ENCODE results near the gene SMARCD1.

SMARCD1 gene

GRCh38 chr12:50084775-50085614, at the start of gene SMARCD1:
Gene SMARCD1 (plus strand): TSS chr12:50085342. CDS start chr12:50085370, 28 bp downstream.
- peak; percentile 67 to 85 (median 76) for DNase-seq (ENCODE audit: low read depth in 2 of 3, low spot score in 1 of 3)

GRCh38 chr12:50038336-50038735, 46.8 kb upstream of the SMARCD1 start:
- DNase-seq (ENCODE audit: low read depth in 2 of 3, low spot score in 1 of 3) = no peak

GRCh38 chr12:50039151-50039835, 45.8 kb upstream of the SMARCD1 start:
- DNase-seq (ENCODE audit: low read depth in 2 of 3, low spot score in 1 of 3) = peak; percentile 80 to 96 (median 86)

GRCh38 chr12:50040657-50041056, 44.5 kb upstream of the SMARCD1 start:
- DNase-seq (ENCODE audit: low read depth in 2 of 3, low spot score in 1 of 3) = no peak

- no peak for DNase-seq (ENCODE audit: low read depth in 2 of 3, low spot score in 1 of 3)
Observed at GRCh38 chr12:50041062-50041860, 43.9 kb upstream of the SMARCD1 start.

GRCh38 chr12:50041962-50042361, 43.2 kb upstream of the SMARCD1 start:
- DNase-seq (ENCODE audit: low read depth in 2 of 3, low spot score in 1 of 3) = no peak

GRCh38 chr12:50042693-50043092, 42.4 kb upstream of the SMARCD1 start:
- DNase-seq (ENCODE audit: low read depth in 2 of 3, low spot score in 1 of 3) = no peak

GRCh38 chr12:50043308-50043707, 41.8 kb upstream of the SMARCD1 start:
- no peak for DNase-seq (ENCODE audit: low read depth in 2 of 3, low spot score in 1 of 3)

- DNase-seq (ENCODE audit: low read depth in 2 of 3, low spot score in 1 of 3) = no peak
Observed at GRCh38 chr12:50043854-50044253, 41.3 kb upstream of the SMARCD1 start.

- no peak for DNase-seq (ENCODE audit: low read depth in 2 of 3, low spot score in 1 of 3)
Observed at GRCh38 chr12:50047693-50048250, 37.4 kb upstream of the SMARCD1 start.

- DNase-seq (ENCODE audit: low read depth in 2 of 3, low spot score in 1 of 3) = no peak
Observed at GRCh38 chr12:50049254-50050118, 35.7 kb upstream of the SMARCD1 start.

- DNase-seq (ENCODE audit: low read depth in 2 of 3, low spot score in 1 of 3) = no peak
Observed at GRCh38 chr12:50050119-50050385, 35.1 kb upstream of the SMARCD1 start.

- DNase-seq (ENCODE audit: low read depth in 2 of 3, low spot score in 1 of 3) = no peak
Observed at GRCh38 chr12:50050410-50051098, 34.6 kb upstream of the SMARCD1 start.

GRCh38 chr12:50051101-50051806, 33.9 kb upstream of the SMARCD1 start:
- DNase-seq (ENCODE audit: low read depth in 2 of 3, low spot score in 1 of 3) = no peak

GRCh38 chr12:50052544-50052943, 32.6 kb upstream of the SMARCD1 start:
- no peak for DNase-seq (ENCODE audit: low read depth in 2 of 3, low spot score in 1 of 3)

GRCh38 chr12:50052964-50053363, 32.2 kb upstream of the SMARCD1 start:
- no peak for DNase-seq (ENCODE audit: low read depth in 2 of 3, low spot score in 1 of 3)

GRCh38 chr12:50053583-50053982, 31.6 kb upstream of the SMARCD1 start:
- DNase-seq (ENCODE audit: low read depth in 2 of 3, low spot score in 1 of 3) = no peak

GRCh38 chr12:50055831-50056638, 29.1 kb upstream of the SMARCD1 start:
- DNase-seq (ENCODE audit: low read depth in 2 of 3, low spot score in 1 of 3) = peak; percentile 33 to 60 (median 45)

- no peak for DNase-seq (ENCODE audit: low read depth in 2 of 3, low spot score in 1 of 3)
Observed at GRCh38 chr12:50056639-50056976, 28.5 kb upstream of the SMARCD1 start.
